Keratinocyte (primary cell): ENCODE measurements around the gene ARSK. TPM values are rescaled to one million over a fixed set of nuclear protein-coding genes. Genes with fewer than 3 reads are reported as not detected.

Experiments
- DNase-seq: peaks from one replicate; pipeline ENCODE4 v3.0.0-alpha.2; 2011; ENCODE audit warnings: low read depth, missing footprints, low spot score
- FAIRE-seq: peaks from 2 replicates; lab custom pipeline; 2011; peaks lifted over from hg19 to GRCh38; lab: Jason Lieb, UNC
- H2AFZ ChIP-seq: 2 replicates; pipeline ENCODE4 v1.6.0; 2012; ENCODE audit warnings: low read length, control low read depth, inconsistent platforms; ENCODE audit not compliant: control insufficient read depth
- H3K27ac ChIP-seq: 2 replicates; pipeline ENCODE4 v1.5.1; 2011; ENCODE audit warnings: low read length; ENCODE audit not compliant: control insufficient read depth, insufficient read depth
- H3K27me3 ChIP-seq: 3 replicates; pipeline ENCODE4 v1.6.0; 2011; ENCODE audit warnings: low read length; ENCODE audit not compliant: control insufficient read depth, insufficient read depth; ENCODE audit errors: extremely low read depth
- H3K36me3 ChIP-seq, 2 experiments: 2 replicates in 1 of 2; 3 replicates in 1 of 2; pipeline ENCODE4 v1.5.1; 2011; ENCODE audit warnings: low read length in 2 of 2, mild to moderate bottlenecking in 1 of 2; ENCODE audit not compliant: control insufficient read depth in 2 of 2, insufficient read depth in 2 of 2; ENCODE audit errors: extremely low read depth in 1 of 2
- H3K4me1 ChIP-seq: 3 replicates; pipeline ENCODE4 v1.5.1; 2011; ENCODE audit warnings: low read length; ENCODE audit not compliant: control insufficient read depth, insufficient read depth; ENCODE audit errors: extremely low read depth
- H3K4me2 ChIP-seq: 3 replicates; pipeline ENCODE4 v1.6.0; 2011; ENCODE audit warnings: low read depth, low read length; ENCODE audit not compliant: control insufficient read depth, insufficient read depth; ENCODE audit errors: extremely low read depth
- H3K4me3 ChIP-seq, 3 experiments: fragments of 200-600 bp in 1 of 3; sonication (generic) in 1 of 3; 2 replicates in 2 of 3; 3 replicates in 1 of 3; pipeline ENCODE4 v1.5.1; 2011 to 2016; ENCODE audit warnings: low read length in 3 of 3, mild to moderate bottlenecking in 3 of 3, control low read depth in 2 of 3, inconsistent platforms in 1 of 3, low read depth in 1 of 3, mixed read lengths in 1 of 3, mixed run types in 1 of 3, moderate library complexity in 1 of 3; ENCODE audit not compliant: control insufficient read depth in 2 of 3, insufficient read depth in 2 of 3; ENCODE audit errors: extremely low read depth in 1 of 3
- H3K79me2 ChIP-seq: 2 replicates; pipeline ENCODE4 v1.6.0; 2012; ENCODE audit warnings: low read length; ENCODE audit not compliant: control insufficient read depth, insufficient read depth
- H3K9ac ChIP-seq: 3 replicates; pipeline ENCODE4 v1.6.0; 2011; ENCODE audit warnings: low read length; ENCODE audit not compliant: control insufficient read depth, insufficient read depth; ENCODE audit errors: extremely low read depth
- H3K9me1 ChIP-seq: 3 replicates; pipeline ENCODE4 v1.6.0; 2011; ENCODE audit warnings: low read length; ENCODE audit not compliant: control insufficient read depth, insufficient read depth; ENCODE audit errors: extremely low read depth
- H3K9me3 ChIP-seq: 2 replicates; pipeline ENCODE4 v1.5.1; 2012; ENCODE audit warnings: low read depth, low read length; ENCODE audit not compliant: control insufficient read depth
- H4K20me1 ChIP-seq: 3 replicates; pipeline ENCODE4 v1.6.0; 2011; ENCODE audit warnings: low read length; ENCODE audit not compliant: control insufficient read depth, insufficient read depth; ENCODE audit errors: extremely low read depth
- EZH2 ChIP-seq: IDR thresholded peaks from one replicate; pipeline ENCODE4 v1.6.1; 2012; ENCODE audit warnings: inconsistent platforms, mild to moderate bottlenecking, low read length, moderate library complexity
- dilution Hi-C: fragments of 300-500 bp; cut with MboI; formaldehyde crosslinking; loops from one replicate; pipeline ENCODE4 v1.7.0; 2020; ENCODE audit warnings: low sequenced_read_pairs; ENCODE audit not compliant: extremely low pct_ligation_motif_present
- polyA plus RNA-seq, 5 experiments: library from polyadenylated mRNA; depleted of rRNA in 3 of 5; stranded (reverse) in 3 of 5; stranded (forward) in 1 of 5; unstranded in 1 of 5; fragments of >200 nt; gene quantifications; 1 replicate in 1 of 5; 2 replicates in 3 of 5; 3 replicates in 1 of 5; pipeline versions ENCODE4 v1.2.1 to v1.2.3, GENCODE V29; 2011 to 2012; ENCODE audit warnings: missing spikeins in 2 of 5, low read depth in 1 of 5, low replicate concordance in 1 of 5
- TF ChIP-seq, protein P1 (sequence below), 3 experiments: IDR thresholded peaks in 1 of 3; conservative IDR thresholded peaks in 1 of 3; optimal IDR thresholded peaks in 1 of 3; 2 replicates in 2 of 3; 3 replicates in 1 of 3; pipeline versions ENCODE3 to v1.5.1; 2011; ENCODE audit warnings: low read length in 3 of 3, mild to moderate bottlenecking in 3 of 3, moderate library complexity in 2 of 3, control low read depth in 1 of 3, inconsistent platforms in 1 of 3; ENCODE audit not compliant: insufficient read depth in 2 of 3; ENCODE audit errors: extremely low read depth in 1 of 3

ARSK gene
- polyA plus RNA-seq, 1 donor (not counting 4 experiments of a cell fraction or from before 2014, with no cell fraction given) = 9.3 TPM

GRCh38 chr5:95532415-95532814, 22.5 kb upstream of the ARSK start:
- dilution Hi-C loops = no loop called here
- no peak for FAIRE-seq
- DNase-seq = no peak
- no peak overlapping the region for H3K4me2 ChIP-seq
- H3K4me3 ChIP-seq = no peak overlapping the region
- H3K4me1 ChIP-seq = no peaks in the 10 kb centered on the region
- H3K9me1 ChIP-seq = no peaks in the 10 kb centered on the region
- no peaks in the 10 kb centered on the region for H3K9me3 ChIP-seq
- no peaks in the 10 kb centered on the region for H4K20me1 ChIP-seq
- peaks cover 7 to 9% of the 10 kb centered on the region in 2 experiments for H3K36me3 ChIP-seq
- H3K9ac ChIP-seq = no peak overlapping the region
- no peak overlapping the region for H3K27ac ChIP-seq
- no peaks in the 10 kb centered on the region for H3K27me3 ChIP-seq
- H3K79me2 ChIP-seq = peaks cover 2% of the 10 kb centered on the region
- no peak for TF ChIP-seq EZH2
- TF ChIP-seq, protein P1, sequence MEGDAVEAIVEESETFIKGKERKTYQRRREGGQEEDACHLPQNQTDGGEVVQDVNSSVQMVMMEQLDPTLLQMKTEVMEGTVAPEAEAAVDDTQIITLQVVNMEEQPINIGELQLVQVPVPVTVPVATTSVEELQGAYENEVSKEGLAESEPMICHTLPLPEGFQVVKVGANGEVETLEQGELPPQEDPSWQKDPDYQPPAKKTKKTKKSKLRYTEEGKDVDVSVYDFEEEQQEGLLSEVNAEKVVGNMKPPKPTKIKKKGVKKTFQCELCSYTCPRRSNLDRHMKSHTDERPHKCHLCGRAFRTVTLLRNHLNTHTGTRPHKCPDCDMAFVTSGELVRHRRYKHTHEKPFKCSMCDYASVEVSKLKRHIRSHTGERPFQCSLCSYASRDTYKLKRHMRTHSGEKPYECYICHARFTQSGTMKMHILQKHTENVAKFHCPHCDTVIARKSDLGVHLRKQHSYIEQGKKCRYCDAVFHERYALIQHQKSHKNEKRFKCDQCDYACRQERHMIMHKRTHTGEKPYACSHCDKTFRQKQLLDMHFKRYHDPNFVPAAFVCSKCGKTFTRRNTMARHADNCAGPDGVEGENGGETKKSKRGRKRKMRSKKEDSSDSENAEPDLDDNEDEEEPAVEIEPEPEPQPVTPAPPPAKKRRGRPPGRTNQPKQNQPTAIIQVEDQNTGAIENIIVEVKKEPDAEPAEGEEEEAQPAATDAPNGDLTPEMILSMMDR (optimal IDR thresholded peaks at IDR 0.05 in 1 of 3, IDR thresholded peaks at IDR 0.05 in 1 of 3, conservative IDR thresholded peaks at IDR 0.05 in 1 of 3; ENCODE audit: extremely low read depth in 1 of 3, insufficient read depth in 2 of 3, low read length in 3 of 3) = no peak
- no peak overlapping the region for H2AFZ ChIP-seq

- no peaks in the 10 kb centered on the region for H3K27me3 ChIP-seq
- dilution Hi-C loops = no loop called here
- H3K9me3 ChIP-seq = no peaks in the 10 kb centered on the region
- H3K4me2 ChIP-seq = no peak overlapping the region
- no peak overlapping the region for H3K9ac ChIP-seq
- H3K9me1 ChIP-seq = no peaks in the 10 kb centered on the region
- no peak for TF ChIP-seq EZH2
- TF ChIP-seq, protein P1 (optimal IDR thresholded peaks at IDR 0.05 in 1 of 3, IDR thresholded peaks at IDR 0.05 in 1 of 3, conservative IDR thresholded peaks at IDR 0.05 in 1 of 3; ENCODE audit: extremely low read depth in 1 of 3, insufficient read depth in 2 of 3, low read length in 3 of 3) = no peak
- H2AFZ ChIP-seq = no peak overlapping the region
- no peaks in the 10 kb centered on the region for H3K4me1 ChIP-seq
- DNase-seq (no peak), FAIRE-seq (no peak)
- peaks cover 7 to 9% of the 10 kb centered on the region in 2 experiments for H3K36me3 ChIP-seq
- no peak overlapping the region for H3K4me3 ChIP-seq
- no peak overlapping the region for H3K27ac ChIP-seq
- H3K79me2 ChIP-seq = peaks cover 2% of the 10 kb centered on the region
- H4K20me1 ChIP-seq = no peaks in the 10 kb centered on the region
Measured at GRCh38 chr5:95533106-95533505, 21.8 kb upstream of the ARSK start.
